H1 (cell line): ENCODE measurements around the gene RNF43. TPM values are rescaled to one million over a fixed set of nuclear protein-coding genes. Genes with fewer than 3 reads are reported as not detected.

Source experiments
- CTCF ChIA-PET: fragments of 300-600 bp; sonication (Branson Sonifier 250); formaldehyde crosslinking; loops from one replicate; lab custom pipeline; 2021; ENCODE audit not compliant: partially characterized antibody; lab: Charles Lee
- POLR2A ChIA-PET: fragments of 300-600 bp; sonication (Branson Sonifier 250); formaldehyde crosslinking; loops from one replicate; lab custom pipeline; 2021; ENCODE audit warnings: inconsistent platforms; ENCODE audit not compliant: partially characterized antibody; lab: Charles Lee
- DNase-seq, 2 experiments: peaks; one replicate each; pipeline versions ENCODE4 v3.0.0 to v3.0.0-alpha.2; 2010 to 2022; ENCODE audit warnings: low spot score in 2 of 2, low read depth in 1 of 2, mixed read lengths in 1 of 2
- FAIRE-seq: peaks from 2 replicates; lab custom pipeline; 2011; peaks lifted over from hg19 to GRCh38; lab: Jason Lieb, UNC
- H2AFZ ChIP-seq: 2 replicates; pipeline ENCODE4 v1.8.1; 2012; ENCODE audit warnings: low read length, inconsistent platforms
- H2AK5ac ChIP-seq: 2 replicates; pipeline ENCODE4 v1.6.1; 2013; ENCODE audit warnings: low read depth, low read length
- H2BK120ac ChIP-seq: replicated peaks from 2 replicates; pipeline ENCODE3; 2013; ENCODE audit warnings: low read depth, low read length, inconsistent platforms
- H2BK12ac ChIP-seq: 2 replicates; pipeline ENCODE4 v1.6.1; 2013; ENCODE audit warnings: low read depth, low read length
- H2BK15ac ChIP-seq: 2 replicates; pipeline ENCODE4 v1.6.1; 2013; ENCODE audit warnings: low read length
- H2BK20ac ChIP-seq: 2 replicates; pipeline ENCODE4 v1.6.1; 2013; ENCODE audit warnings: low read length
- H2BK5ac ChIP-seq: 2 replicates; pipeline ENCODE4 v1.6.1; 2013; ENCODE audit warnings: low read depth, low read length
- H3K14ac ChIP-seq: 2 replicates; pipeline ENCODE4 v1.6.1; 2013; ENCODE audit warnings: inconsistent platforms; ENCODE audit not compliant: insufficient read length
- H3K18ac ChIP-seq: 2 replicates; pipeline ENCODE4 v1.6.1; 2013; ENCODE audit warnings: low read length; ENCODE audit errors: extremely low read depth
- H3K23ac ChIP-seq: 2 replicates; pipeline ENCODE4 v1.6.1; 2013; ENCODE audit warnings: inconsistent platforms; ENCODE audit not compliant: insufficient read length
- H3K23me2 ChIP-seq: 2 replicates; pipeline ENCODE4 v1.6.1; 2013; ENCODE audit warnings: low read depth, low read length
- H3K27ac ChIP-seq: 2 replicates; pipeline ENCODE4 v1.6.1; 2011; ENCODE audit warnings: low read depth, low read length, inconsistent platforms
- H3K27me3 ChIP-seq, 4 experiments: replicated peaks in 1 of 4; 1 replicate in 1 of 4; 2 replicates in 3 of 4; pipeline versions ENCODE4 v1.6.1 to v1.8.1; 2011 to 2013; ENCODE audit warnings: low read length in 3 of 4, mild to moderate bottlenecking in 3 of 4, inconsistent platforms in 2 of 4, mixed read lengths in 2 of 4, moderate library complexity in 1 of 4; ENCODE audit not compliant: control insufficient read depth in 3 of 4, insufficient read depth in 3 of 4; ENCODE audit errors: extremely low read depth in 1 of 4
- H3K36me3 ChIP-seq, 4 experiments: 2 replicates each; pipeline versions ENCODE4 v1.6.1 to v1.8.1; 2011 to 2013; ENCODE audit warnings: mild to moderate bottlenecking in 4 of 4, low read length in 3 of 4, moderate library complexity in 2 of 4, control low read depth in 1 of 4, inconsistent platforms in 1 of 4; ENCODE audit not compliant: insufficient read depth in 4 of 4, control insufficient read depth in 2 of 4
- H3K4ac ChIP-seq: replicated peaks from 2 replicates; pipeline ENCODE3; 2013; ENCODE audit warnings: low read length, low read depth, mixed read lengths, inconsistent platforms; ENCODE audit not compliant: insufficient read length
- H3K4me1 ChIP-seq, 4 experiments: replicated peaks in 1 of 4; 1 replicate in 1 of 4; 2 replicates in 3 of 4; pipeline versions ENCODE4 v1.6.1 to v1.8.1; 2011 to 2013; ENCODE audit warnings: low read length in 3 of 4, inconsistent platforms in 2 of 4, mixed read lengths in 1 of 4; ENCODE audit not compliant: insufficient read depth in 4 of 4, control insufficient read depth in 3 of 4
- H3K4me2 ChIP-seq, 2 experiments: 2 replicates each; pipeline versions ENCODE4 v1.6.1 to v1.8.1; 2011 to 2013; ENCODE audit warnings: low read depth in 2 of 2, low read length in 2 of 2, control low read depth in 1 of 2, inconsistent platforms in 1 of 2, mild to moderate bottlenecking in 1 of 2; ENCODE audit not compliant: insufficient read depth in 1 of 2
- H3K4me3 ChIP-seq, 4 experiments: fragments of 200-600, 300-600 bp in 1 of 4; sonication (generic), shearing (Covaris generic), sonication (Bioruptor Twin) in 1 of 4; 2 replicates each; pipeline versions ENCODE4 v1.5.1 to v1.8.1; 2011 to 2016; ENCODE audit warnings: low read length in 4 of 4, low read depth in 3 of 4, control low read depth in 2 of 4, inconsistent platforms in 2 of 4, mild to moderate bottlenecking in 2 of 4, mixed read lengths in 1 of 4, moderate library complexity in 1 of 4; ENCODE audit not compliant: insufficient read depth in 2 of 4; ENCODE audit errors: extremely low read depth in 1 of 4
- H3K56ac ChIP-seq: replicated peaks from 2 replicates; pipeline ENCODE3; 2013; ENCODE audit warnings: low read depth, mild to moderate bottlenecking, mixed read lengths, low read length, inconsistent platforms; ENCODE audit not compliant: insufficient read length
- H3K79me1 ChIP-seq: 2 replicates; pipeline ENCODE4 v1.6.1; 2013; ENCODE audit warnings: low read depth, low read length, control low read depth
- H3K79me2 ChIP-seq, 2 experiments: 2 replicates each; pipeline versions ENCODE4 v1.6.1 to v1.8.1; 2012 to 2013; ENCODE audit warnings: low read length in 2 of 2, mild to moderate bottlenecking in 2 of 2, inconsistent platforms in 1 of 2; ENCODE audit not compliant: insufficient read depth in 2 of 2, control insufficient read depth in 1 of 2
- H3K9ac ChIP-seq, 4 experiments: replicated peaks in 1 of 4; 1 replicate in 1 of 4; 2 replicates in 3 of 4; pipeline versions ENCODE4 v1.6.1 to v1.8.1; 2011 to 2013; ENCODE audit warnings: low read depth in 3 of 4, low read length in 3 of 4, control low read depth in 2 of 4, mild to moderate bottlenecking in 2 of 4, moderate library complexity in 2 of 4, inconsistent platforms in 1 of 4; ENCODE audit errors: extremely low read depth in 1 of 4
- H3K9me3 ChIP-seq, 2 experiments: 2 replicates each; pipeline versions ENCODE4 v1.6.1 to v1.8.1; 2012 to 2013; ENCODE audit warnings: mild to moderate bottlenecking in 2 of 2, moderate library complexity in 2 of 2, control low read depth in 1 of 2, inconsistent platforms in 1 of 2, low read depth in 1 of 2, low read length in 1 of 2, mixed read lengths in 1 of 2; ENCODE audit not compliant: insufficient read depth in 2 of 2
- H4K20me1 ChIP-seq, 2 experiments: replicated peaks in 1 of 2; 2 replicates each; pipeline versions ENCODE3 to v1.8.1; 2011 to 2013; ENCODE audit warnings: inconsistent platforms in 2 of 2, low read length in 2 of 2, mild to moderate bottlenecking in 1 of 2; ENCODE audit not compliant: insufficient read depth in 2 of 2, control insufficient read depth in 1 of 2
- H4K5ac ChIP-seq: 2 replicates; pipeline ENCODE4 v1.6.1; 2013; ENCODE audit warnings: low read length, low read depth, mixed read lengths, inconsistent platforms; ENCODE audit not compliant: insufficient read length
- H4K8ac ChIP-seq: 2 replicates; pipeline ENCODE4 v1.8.0; 2013; ENCODE audit warnings: mild to moderate bottlenecking, moderate library complexity, low read length, inconsistent platforms; ENCODE audit not compliant: insufficient read depth; ENCODE audit errors: extremely low read depth
- H4K91ac ChIP-seq: replicated peaks from 2 replicates; pipeline ENCODE3; 2013; ENCODE audit warnings: low read length, mixed read lengths, inconsistent platforms; ENCODE audit not compliant: insufficient read length
- SIX5 ChIP-seq: IDR thresholded peaks from 2 replicates; pipeline ENCODE4 v1.6.1; 2011; ENCODE audit warnings: mild to moderate bottlenecking, low read depth, low read length
- YY1 ChIP-seq: IDR thresholded peaks from 2 replicates; pipeline ENCODE4 v1.6.1; 2011; ENCODE audit warnings: low read depth, mild to moderate bottlenecking, low read length
- WGBS, 2 experiments: shearing (Covaris generic) in 1 of 2; methylation state at CpG; one replicate each; pipeline versions ENCODE4 v1.1.6 to v1.1.7; 2013 to 2015; ENCODE audit warnings: low lambda C conversion rate in 2 of 2, mixed read lengths in 2 of 2, inconsistent platforms in 1 of 2, low coverage in 1 of 2, missing lambda C conversion rate in 1 of 2; ENCODE audit not compliant: insufficient replicate concordance in 2 of 2, insufficient coverage in 1 of 2, insufficient read length in 1 of 2; ENCODE audit errors: extremely low coverage in 1 of 2, missing lambda C conversion rate in 1 of 2; 5-methylcytosine and 5-hydroxymethylcytosine counted together
- polyA plus RNA-seq, 7 experiments: library from polyadenylated mRNA; depleted of rRNA in 3 of 7; stranded (reverse) in 5 of 7; unstranded in 2 of 7; fragments of >200 nt in 5 of 7; fragments of 200-250 nt in 2 of 7; gene quantifications; 1 replicate in 5 of 7; 2 replicates in 1 of 7; 4 replicates in 1 of 7; pipeline versions ENCODE4 v1.2.1 to v1.2.3, GENCODE V29; 2011 to 2013; ENCODE audit warnings: missing spikeins in 2 of 7, mixed read lengths in 2 of 7
- total RNA-seq: library from RNA; stranded (reverse); fragmentation: NEBNext Ultra II Directional; extraction: Animal tissue kit (Norgen Biotek cat#: 25700); gene quantifications from 2 replicates; pipeline ENCODE4 v1.2.1, GENCODE V29; 2021

RNF43 gene
- total and polyA plus RNA-seq, 2 of the 8 experiments (the other 6 are each of a cell fraction or from before 2014, with no cell fraction given), result 0.89 to 1.5 TPM

GRCh38 chr17:58386708-58387107 is 30.6 kb downstream of the RNF43 start:
- Histone ChIP-seq H3K23ac (no peak overlapping the region), H2AFZ (no peak overlapping the region), H3K23me2 (no peaks in the 10 kb centered on the region), H3K4me3 (no peak overlapping the region), H3K4me2 (no peak overlapping the region), H3K27me3 (no peaks in the 10 kb centered on the region; a peak in 1 of 7 replicates), H2BK120ac (no peak overlapping the region), H3K79me1 (no peaks in the 10 kb centered on the region), H2BK5ac (no peak overlapping the region), H2BK20ac (no peak overlapping the region), H3K4me1 (peaks cover 3 to 18% (median 6%) of the 10 kb centered on the region in 4 experiments; a peak in 5 of 7 replicates), H4K91ac (no peak overlapping the region), H4K20me1 (no peaks in the 10 kb centered on the region), H2BK12ac (no peak overlapping the region), H4K5ac (no peak overlapping the region), H3K9me3 (no peaks in the 10 kb centered on the region), H2BK15ac (0 out of 2 replicates have a peak overlapping the region, but pooled peaks have one; percentile 36), H2AK5ac (no peak overlapping the region), H3K27ac (no peak overlapping the region), H3K14ac (no peak overlapping the region), H4K8ac (no peak overlapping the region), H3K9ac (no peak overlapping the region), H3K79me2 (no peaks in the 10 kb centered on the region), H3K56ac (no peak overlapping the region), H3K18ac (no peak overlapping the region), H3K36me3 (no peaks in the 10 kb centered on the region), H3K4ac (no peak overlapping the region)
- DNase-seq (no peak), FAIRE-seq (no peak)
- CTCF ChIA-PET, result no interaction called here
- POLR2A ChIA-PET, result no interaction called here
- whole genome bisulfite sequencing, 2 experiments, result 86% methylated on average over 3 of the region's 3 CpGs; no CpG with 5 or more reads in 1 of the 2 experiments
- TF ChIP-seq YY1, result no peak
- no peak for TF ChIP-seq SIX5
